ENCODE measurements around the gene UBR1. TPM values are rescaled to one million over a fixed set of nuclear protein-coding genes. Genes with fewer than 3 reads are reported as not detected.

The UBR1 gene
- polyA plus RNA-seq, 1 donor (not counting 4 experiments of a cell fraction or from before 2014, with no cell fraction given): 17.4 TPM

- no peaks in the 10 kb centered on the region for H3K27me3 ChIP-seq (ENCODE audit: control insufficient read depth, extremely low read depth, insufficient read depth, low read length)
- no peak overlapping the region for H3K4me2 ChIP-seq (ENCODE audit: control insufficient read depth, extremely low read depth, insufficient read depth, low read depth, low read length)
- H2AFZ ChIP-seq (ENCODE audit: control insufficient read depth, low read length): no peak overlapping the region
- no peak overlapping the region for H3K4me3 ChIP-seq (ENCODE audit: control insufficient read depth in 2 of 3, extremely low read depth in 1 of 3, insufficient read depth in 2 of 3, low read depth in 1 of 3, low read length in 3 of 3)
- no peak overlapping the region for H3K27ac ChIP-seq (ENCODE audit: control insufficient read depth, insufficient read depth, low read length)
- no peak overlapping the region for H3K9ac ChIP-seq (ENCODE audit: control insufficient read depth, extremely low read depth, insufficient read depth, low read length)
- H3K36me3 ChIP-seq (ENCODE audit: control insufficient read depth in 2 of 2, extremely low read depth in 1 of 2, insufficient read depth in 2 of 2, low read length in 2 of 2): peaks cover 6 to 11% of the 10 kb centered on the region in 2 experiments
- FAIRE-seq (no peak), DNase-seq (ENCODE audit: low read depth, low spot score) (no peak)
- TF ChIP-seq EZH2 (IDR thresholded peaks at IDR 0.05; ENCODE audit: low read length) (no peak), CTCF (optimal IDR thresholded peaks at IDR 0.05 in 1 of 3, IDR thresholded peaks at IDR 0.05 in 1 of 3, conservative IDR thresholded peaks at IDR 0.05 in 1 of 3; ENCODE audit: extremely low read depth in 1 of 3, insufficient read depth in 2 of 3, low read length in 3 of 3) (no peak)
- H4K20me1 ChIP-seq (ENCODE audit: control insufficient read depth, extremely low read depth, insufficient read depth, low read length): no peaks in the 10 kb centered on the region
- H3K79me2 ChIP-seq (ENCODE audit: control insufficient read depth, insufficient read depth, low read length): peaks cover 36% of the 10 kb centered on the region
- dilution Hi-C loops (cut with MboI; ENCODE audit: extremely low pct_ligation_motif_present, low sequenced_read_pairs): no loop called here
- H3K9me1 ChIP-seq (ENCODE audit: control insufficient read depth, extremely low read depth, insufficient read depth, low read length): no peaks in the 10 kb centered on the region
- peaks cover 3% of the 10 kb centered on the region for H3K4me1 ChIP-seq (ENCODE audit: control insufficient read depth, extremely low read depth, insufficient read depth, low read length)
- H3K9me3 ChIP-seq (ENCODE audit: control insufficient read depth, low read depth, low read length): no peaks in the 10 kb centered on the region
These were observed 19.9 kb downstream of the UBR1 start for GRCh38 chr15:43085921-43086320.

GRCh38 chr15:43082509-43082908 lies 23.3 kb downstream of the UBR1 start:
- no peak for TF ChIP-seq CTCF (optimal IDR thresholded peaks at IDR 0.05 in 1 of 3, IDR thresholded peaks at IDR 0.05 in 1 of 3, conservative IDR thresholded peaks at IDR 0.05 in 1 of 3; ENCODE audit: extremely low read depth in 1 of 3, insufficient read depth in 2 of 3, low read length in 3 of 3)
- TF ChIP-seq EZH2 (IDR thresholded peaks at IDR 0.05; ENCODE audit: low read length): no peak
- no peaks in the 10 kb centered on the region for H3K9me3 ChIP-seq (ENCODE audit: control insufficient read depth, low read depth, low read length)
- H3K9me1 ChIP-seq (ENCODE audit: control insufficient read depth, extremely low read depth, insufficient read depth, low read length): no peaks in the 10 kb centered on the region
- peaks cover 3% of the 10 kb centered on the region for H3K4me1 ChIP-seq (ENCODE audit: control insufficient read depth, extremely low read depth, insufficient read depth, low read length)
- FAIRE-seq (no peak), DNase-seq (ENCODE audit: low read depth, low spot score) (no peak)
- no peaks in the 10 kb centered on the region for H4K20me1 ChIP-seq (ENCODE audit: control insufficient read depth, extremely low read depth, insufficient read depth, low read length)
- peaks cover 17% of the 10 kb centered on the region for H3K79me2 ChIP-seq (ENCODE audit: control insufficient read depth, insufficient read depth, low read length)
- dilution Hi-C loops (cut with MboI; ENCODE audit: extremely low pct_ligation_motif_present, low sequenced_read_pairs): no loop called here
- no peaks in the 10 kb centered on the region for H3K27me3 ChIP-seq (ENCODE audit: control insufficient read depth, extremely low read depth, insufficient read depth, low read length)
- no peak overlapping the region for H3K4me2 ChIP-seq (ENCODE audit: control insufficient read depth, extremely low read depth, insufficient read depth, low read depth, low read length)
- H3K9ac ChIP-seq (ENCODE audit: control insufficient read depth, extremely low read depth, insufficient read depth, low read length): no peak overlapping the region
- no peak overlapping the region for H3K4me3 ChIP-seq (ENCODE audit: control insufficient read depth in 2 of 3, extremely low read depth in 1 of 3, insufficient read depth in 2 of 3, low read depth in 1 of 3, low read length in 3 of 3)
- H2AFZ ChIP-seq (ENCODE audit: control insufficient read depth, low read length): no peak overlapping the region
- peaks cover 5 to 17% of the 10 kb centered on the region in 2 experiments for H3K36me3 ChIP-seq (ENCODE audit: control insufficient read depth in 2 of 2, extremely low read depth in 1 of 2, insufficient read depth in 2 of 2, low read length in 2 of 2)
- no peak overlapping the region for H3K27ac ChIP-seq (ENCODE audit: control insufficient read depth, insufficient read depth, low read length)

Measured in keratinocyte (primary cell).